ENCODE results near the gene SETBP1. TPM values are rescaled to one million over a fixed set of nuclear protein-coding genes. Genes with fewer than 3 reads are reported as not detected.
A peak's percentile ranks its signal among the peaks of the same experiment; 100 is the strongest.

The SETBP1 gene
- total and polyA plus RNA-seq, 9 of the 15 experiments (the other 6 are each of a cell fraction or from before 2014, with no cell fraction given) = under 0.01 to 0.13 (median 0.04) TPM

DNA sequence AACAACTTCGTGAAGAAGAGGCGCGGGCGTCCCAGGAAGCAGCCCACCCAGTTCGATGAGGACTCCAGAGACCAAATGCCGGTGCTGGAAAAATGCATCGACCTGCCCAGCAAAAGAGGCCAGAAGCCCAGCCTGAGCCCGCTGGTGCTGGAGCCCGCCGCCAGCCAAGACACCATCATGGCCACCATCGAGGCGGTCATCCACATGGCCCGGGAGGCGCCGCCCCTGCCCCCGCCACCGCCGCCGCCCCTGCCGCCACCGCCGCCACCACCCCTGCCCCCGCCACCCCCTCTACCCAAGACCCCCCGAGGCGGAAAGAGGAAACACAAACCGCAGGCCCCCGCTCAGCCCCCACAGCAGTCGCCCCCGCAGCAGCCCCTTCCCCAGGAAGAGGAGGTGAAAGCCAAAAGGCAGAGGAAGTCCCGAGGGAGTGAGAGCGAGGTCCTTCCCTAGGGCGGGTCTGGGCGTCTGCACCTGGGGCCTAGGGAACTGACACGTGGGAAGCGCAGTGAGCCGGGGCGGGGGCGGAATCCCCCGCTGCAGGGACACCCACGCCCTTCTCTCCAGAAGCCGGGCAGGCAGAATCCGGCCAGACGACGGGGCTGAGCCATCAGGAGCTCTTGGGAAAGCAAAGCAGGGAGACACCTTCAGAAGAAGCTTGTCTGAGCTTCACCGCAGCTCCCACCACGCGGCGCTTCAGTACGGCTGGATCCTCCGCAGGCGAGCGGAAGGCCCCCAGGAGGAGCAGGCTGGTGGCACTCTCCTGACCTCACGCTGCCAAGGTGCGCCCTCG is 382.8 kb downstream of the SETBP1 start (continued):
- TF ChIP-seq, protein P1, sequence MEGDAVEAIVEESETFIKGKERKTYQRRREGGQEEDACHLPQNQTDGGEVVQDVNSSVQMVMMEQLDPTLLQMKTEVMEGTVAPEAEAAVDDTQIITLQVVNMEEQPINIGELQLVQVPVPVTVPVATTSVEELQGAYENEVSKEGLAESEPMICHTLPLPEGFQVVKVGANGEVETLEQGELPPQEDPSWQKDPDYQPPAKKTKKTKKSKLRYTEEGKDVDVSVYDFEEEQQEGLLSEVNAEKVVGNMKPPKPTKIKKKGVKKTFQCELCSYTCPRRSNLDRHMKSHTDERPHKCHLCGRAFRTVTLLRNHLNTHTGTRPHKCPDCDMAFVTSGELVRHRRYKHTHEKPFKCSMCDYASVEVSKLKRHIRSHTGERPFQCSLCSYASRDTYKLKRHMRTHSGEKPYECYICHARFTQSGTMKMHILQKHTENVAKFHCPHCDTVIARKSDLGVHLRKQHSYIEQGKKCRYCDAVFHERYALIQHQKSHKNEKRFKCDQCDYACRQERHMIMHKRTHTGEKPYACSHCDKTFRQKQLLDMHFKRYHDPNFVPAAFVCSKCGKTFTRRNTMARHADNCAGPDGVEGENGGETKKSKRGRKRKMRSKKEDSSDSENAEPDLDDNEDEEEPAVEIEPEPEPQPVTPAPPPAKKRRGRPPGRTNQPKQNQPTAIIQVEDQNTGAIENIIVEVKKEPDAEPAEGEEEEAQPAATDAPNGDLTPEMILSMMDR (IDR thresholded peaks at IDR 0.05 in 2 of 3, conservative IDR thresholded peaks at IDR 0.05 in 1 of 3; ENCODE audit: insufficient read depth in 2 of 3, low read depth in 1 of 3, low read length in 3 of 3) = 0 out of 6 replicates have a peak, but pooled peaks of 1 of the 3 experiments have one; percentile 27
- TF ChIP-seq POLR2G (IDR thresholded peaks at IDR 0.05; ENCODE audit: low read depth, low read length) (peak; percentile 71), EP400 (IDR thresholded peaks at IDR 0.05) (peak; percentile 65; the same call in 1 of the 2 replicates), SLC30A9 (CRISPR knock-in tag; IDR thresholded peaks at IDR 0.05) (no peak), ZNF583 (CRISPR knock-in tag; IDR thresholded peaks at IDR 0.05) (no peak), RBFOX2 (IDR thresholded peaks at IDR 0.05; ENCODE audit: low read depth, low read length) (peak; percentile 71), RBM25 (IDR thresholded peaks at IDR 0.05; ENCODE audit: low read depth, low read length, severe bottlenecking) (no peak), IFI16 (CRISPR knock-in tag; IDR thresholded peaks at IDR 0.05) (no peak), HNRNPLL (IDR thresholded peaks at IDR 0.05; ENCODE audit: low read depth, low read length, poor library complexity, severe bottlenecking) (no peak), SNIP1 (IDR thresholded peaks at IDR 0.05; ENCODE audit: low read depth) (no peak), TEAD4 (IDR thresholded peaks at IDR 0.05; ENCODE audit: low read length) (peak; percentile 63; the same call in 1 of the 2 replicates), TEAD4 (CRISPR knock-in tag; IDR thresholded peaks at IDR 0.05; ENCODE audit: borderline replicate concordance) (no peak), RAD21 (CRISPR knock-in tag; conservative IDR thresholded peaks at IDR 0.05 in 1 of 2, IDR thresholded peaks at IDR 0.05 in 1 of 2) (0 out of 4 replicates have a peak, but pooled peaks of 1 of the 2 experiments have one; percentile 13), SAFB (IDR thresholded peaks at IDR 0.05; ENCODE audit: borderline replicate concordance, low read depth, low read length) (no peak), BRD9 (IDR thresholded peaks at IDR 0.05; ENCODE audit: low read depth, partially characterized antibody) (no peak)
- TF ChIP-seq, protein P2, sequence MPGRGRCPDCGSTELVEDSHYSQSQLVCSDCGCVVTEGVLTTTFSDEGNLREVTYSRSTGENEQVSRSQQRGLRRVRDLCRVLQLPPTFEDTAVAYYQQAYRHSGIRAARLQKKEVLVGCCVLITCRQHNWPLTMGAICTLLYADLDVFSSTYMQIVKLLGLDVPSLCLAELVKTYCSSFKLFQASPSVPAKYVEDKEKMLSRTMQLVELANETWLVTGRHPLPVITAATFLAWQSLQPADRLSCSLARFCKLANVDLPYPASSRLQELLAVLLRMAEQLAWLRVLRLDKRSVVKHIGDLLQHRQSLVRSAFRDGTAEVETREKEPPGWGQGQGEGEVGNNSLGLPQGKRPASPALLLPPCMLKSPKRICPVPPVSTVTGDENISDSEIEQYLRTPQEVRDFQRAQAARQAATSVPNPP (IDR thresholded peaks at IDR 0.05; ENCODE audit: borderline replicate concordance, insufficient read depth, insufficient read length) = no peak
- TF ChIP-seq, protein P3, sequence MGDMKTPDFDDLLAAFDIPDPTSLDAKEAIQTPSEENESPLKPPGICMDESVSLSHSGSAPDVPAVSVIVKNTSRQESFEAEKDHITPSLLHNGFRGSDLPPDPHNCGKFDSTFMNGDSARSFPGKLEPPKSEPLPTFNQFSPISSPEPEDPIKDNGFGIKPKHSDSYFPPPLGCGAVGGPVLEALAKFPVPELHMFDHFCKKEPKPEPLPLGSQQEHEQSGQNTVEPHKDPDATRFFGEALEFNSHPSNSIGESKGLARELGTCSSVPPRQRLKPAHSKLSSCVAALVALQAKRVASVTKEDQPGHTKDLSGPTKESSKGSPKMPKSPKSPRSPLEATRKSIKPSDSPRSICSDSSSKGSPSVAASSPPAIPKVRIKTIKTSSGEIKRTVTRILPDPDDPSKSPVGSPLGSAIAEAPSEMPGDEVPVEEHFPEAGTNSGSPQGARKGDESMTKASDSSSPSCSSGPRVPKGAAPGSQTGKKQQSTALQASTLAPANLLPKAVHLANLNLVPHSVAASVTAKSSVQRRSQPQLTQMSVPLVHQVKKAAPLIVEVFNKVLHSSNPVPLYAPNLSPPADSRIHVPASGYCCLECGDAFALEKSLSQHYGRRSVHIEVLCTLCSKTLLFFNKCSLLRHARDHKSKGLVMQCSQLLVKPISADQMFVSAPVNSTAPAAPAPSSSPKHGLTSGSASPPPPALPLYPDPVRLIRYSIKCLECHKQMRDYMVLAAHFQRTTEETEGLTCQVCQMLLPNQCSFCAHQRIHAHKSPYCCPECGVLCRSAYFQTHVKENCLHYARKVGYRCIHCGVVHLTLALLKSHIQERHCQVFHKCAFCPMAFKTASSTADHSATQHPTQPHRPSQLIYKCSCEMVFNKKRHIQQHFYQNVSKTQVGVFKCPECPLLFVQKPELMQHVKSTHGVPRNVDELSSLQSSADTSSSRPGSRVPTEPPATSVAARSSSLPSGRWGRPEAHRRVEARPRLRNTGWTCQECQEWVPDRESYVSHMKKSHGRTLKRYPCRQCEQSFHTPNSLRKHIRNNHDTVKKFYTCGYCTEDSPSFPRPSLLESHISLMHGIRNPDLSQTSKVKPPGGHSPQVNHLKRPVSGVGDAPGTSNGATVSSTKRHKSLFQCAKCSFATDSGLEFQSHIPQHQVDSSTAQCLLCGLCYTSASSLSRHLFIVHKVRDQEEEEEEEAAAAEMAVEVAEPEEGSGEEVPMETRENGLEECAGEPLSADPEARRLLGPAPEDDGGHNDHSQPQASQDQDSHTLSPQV (IDR thresholded peaks at IDR 0.05) = peak; percentile 41; the same call in 1 of the 2 replicates
- TF ChIP-seq, protein P4, sequence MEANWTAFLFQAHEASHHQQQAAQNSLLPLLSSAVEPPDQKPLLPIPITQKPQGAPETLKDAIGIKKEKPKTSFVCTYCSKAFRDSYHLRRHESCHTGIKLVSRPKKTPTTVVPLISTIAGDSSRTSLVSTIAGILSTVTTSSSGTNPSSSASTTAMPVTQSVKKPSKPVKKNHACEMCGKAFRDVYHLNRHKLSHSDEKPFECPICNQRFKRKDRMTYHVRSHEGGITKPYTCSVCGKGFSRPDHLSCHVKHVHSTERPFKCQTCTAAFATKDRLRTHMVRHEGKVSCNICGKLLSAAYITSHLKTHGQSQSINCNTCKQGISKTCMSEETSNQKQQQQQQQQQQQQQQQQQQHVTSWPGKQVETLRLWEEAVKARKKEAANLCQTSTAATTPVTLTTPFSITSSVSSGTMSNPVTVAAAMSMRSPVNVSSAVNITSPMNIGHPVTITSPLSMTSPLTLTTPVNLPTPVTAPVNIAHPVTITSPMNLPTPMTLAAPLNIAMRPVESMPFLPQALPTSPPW (CRISPR knock-in tag; IDR thresholded peaks at IDR 0.05) = peak; percentile 35
